ENCODE data around the gene SMPD3. TPM values are rescaled to one million over a fixed set of nuclear protein-coding genes. Genes with fewer than 3 reads are reported as not detected.

Gene SMPD3
- total and polyA plus RNA-seq, 9 of the 15 experiments (the other 6 are each of a cell fraction or from before 2014, with no cell fraction given), result 0.03 to 1.2 (median 0.18) TPM

- H3K9me3 ChIP-seq (replicated peaks; ENCODE audit: control insufficient read depth, insufficient read depth, low read depth, low read length), result no peaks in the 10 kb centered on the region
- no peak for FAIRE-seq
- H3K4me3 ChIP-seq, result no peak overlapping the region
- no peaks in the 10 kb centered on the region for H3K79me2 ChIP-seq (ENCODE audit: control insufficient read depth, insufficient read depth, low read length)
- no peak overlapping the region for H2AFZ ChIP-seq (ENCODE audit: low read depth, low read length)
- ChIA-PET CTCF (ENCODE audit: low intra/inter-chr PET ratio) (no interaction called here), POLR2A (interaction anchor here (0.5 kb wide), 1 partner anchor 46 kb away, joined by 3 read pairs; no protein-coding TSS in a partner anchor)
- H3K4me2 ChIP-seq (ENCODE audit: insufficient read depth, low read length), result no peak overlapping the region
- in situ Hi-C loops (cut with MboI) (no loop called here), intact Hi-C loops (cut with micrococcal nuclease) (no loop called here)
- BruUV-seq (replicated peaks), result no TSS peak
- 0% methylated on average over 4 of the region's 4 CpGs for WGBS (ENCODE audit: insufficient coverage, low coverage, missing lambda C conversion rate)
- no peak for DNase-seq (ENCODE audit: extremely low read depth in 1 of 4, low spot score in 3 of 4)
- no peak for ATAC-seq
- peaks cover 5 to 16% of the 10 kb centered on the region in 2 experiments; a peak in 3 of 5 replicates for H3K27me3 ChIP-seq (ENCODE audit: control insufficient read depth in 2 of 2, insufficient read depth in 2 of 2, low read length in 2 of 2)
- TF ChIP-seq U2AF2 (optimal IDR thresholded peaks at IDR 0.05; ENCODE audit: low read depth, low read length) (no peak), CHD7 (IDR thresholded peaks at IDR 0.05; ENCODE audit: low read depth, low read length) (no peak), TCF3 (CRISPR knock-in tag; IDR thresholded peaks at IDR 0.05) (no peak), NFIX (CRISPR knock-in tag; IDR thresholded peaks at IDR 0.05; ENCODE audit: low read depth) (no peak), NCOA2 (IDR thresholded peaks at IDR 0.05; ENCODE audit: partially characterized antibody in 2 of 2) (no peak), COPS2 (conservative IDR thresholded peaks at IDR 0.05) (no peak), ERF (CRISPR knock-in tag; IDR thresholded peaks at IDR 0.05) (no peak)
- H4K20me1 ChIP-seq (replicated peaks; ENCODE audit: control insufficient read depth, insufficient read depth, low read length), result no peaks in the 10 kb centered on the region; the same call in 1 of the 2 replicates
- H3K36me3 ChIP-seq (ENCODE audit: control insufficient read depth, insufficient read depth, low read length), result no peaks in the 10 kb centered on the region
- no peaks in the 10 kb centered on the region for H3K4me1 ChIP-seq (replicated peaks in 1 of 2; ENCODE audit: control insufficient read depth in 2 of 2, insufficient read depth in 2 of 2, low read length in 2 of 2)
- H3K9ac ChIP-seq (ENCODE audit: insufficient read depth in 1 of 2, low read depth in 2 of 2, low read length in 2 of 2), result no peak overlapping the region
- no peaks in the 10 kb centered on the region for H3K9me1 ChIP-seq (ENCODE audit: control insufficient read depth, insufficient read depth, low read length)
- no peak overlapping the region for H3K27ac ChIP-seq (ENCODE audit: extremely low read depth, low read depth, low read length)
These were observed 19.0 kb downstream of the SMPD3 start for GRCh38 chr16:68429076-68429854.
